ENCODE data around the gene SERPINB3.

Gene SERPINB3

DNA sequence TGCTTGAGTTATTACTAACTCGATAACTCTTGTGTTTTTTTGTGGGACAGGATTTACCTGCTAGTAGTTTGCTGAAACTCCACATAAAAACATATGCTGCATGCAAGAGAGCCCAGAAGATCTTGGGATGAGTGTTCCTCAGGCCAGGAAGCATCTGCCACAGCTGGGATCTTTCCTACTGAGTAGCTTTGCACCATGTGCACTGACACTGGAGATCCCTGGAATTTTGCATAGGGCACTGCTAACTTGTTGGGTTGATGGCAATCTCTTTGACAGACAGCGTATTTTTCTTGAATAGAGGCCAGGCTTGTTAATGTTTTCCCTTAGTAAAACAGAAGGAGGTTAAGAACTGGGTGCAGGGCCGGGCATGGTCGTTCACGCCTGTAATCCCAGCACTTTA, 40.3 kb upstream of the SERPINB3 start:
- no peak overlapping the region for H2AFZ ChIP-seq (ENCODE audit: low read depth)
- no peaks in the 10 kb centered on the region for H3K4me1 ChIP-seq (ENCODE audit: low read depth, poor library complexity, severe bottlenecking)
- no peak overlapping the region for H3K27ac ChIP-seq
- H3K4me2 ChIP-seq = no peak overlapping the region
- H3K36me3 ChIP-seq (ENCODE audit: insufficient read depth) = no peaks in the 10 kb centered on the region
- no peak overlapping the region for H3K9ac ChIP-seq
- H4K20me1 ChIP-seq (ENCODE audit: insufficient read depth) = no peaks in the 10 kb centered on the region
- no peak overlapping the region for H3K4me3 ChIP-seq (IDR thresholded peaks at IDR 0.05; ENCODE audit: insufficient read depth, low read depth, low read length)
- no peaks in the 10 kb centered on the region for H3K27me3 ChIP-seq (ENCODE audit: insufficient read depth, low read depth)
- no peak for TF ChIP-seq CTCF (conservative IDR thresholded peaks at IDR 0.05; ENCODE audit: low read depth, low read length)
- H3K79me2 ChIP-seq (ENCODE audit: insufficient read depth, low read depth) = no peaks in the 10 kb centered on the region

GRCh38 chr18:63700501-63700900, 38.8 kb upstream of the SERPINB3 start:
- Histone ChIP-seq H2AFZ (ENCODE audit: low read depth) (no peak overlapping the region), H3K9ac (no peak overlapping the region), H3K27me3 (ENCODE audit: insufficient read depth, low read depth) (no peaks in the 10 kb centered on the region), H3K79me2 (ENCODE audit: insufficient read depth, low read depth) (no peaks in the 10 kb centered on the region), H3K36me3 (ENCODE audit: insufficient read depth) (no peaks in the 10 kb centered on the region), H4K20me1 (ENCODE audit: insufficient read depth) (no peaks in the 10 kb centered on the region), H3K4me2 (no peak overlapping the region), H3K4me1 (ENCODE audit: low read depth, poor library complexity, severe bottlenecking) (no peaks in the 10 kb centered on the region), H3K27ac (no peak overlapping the region), H3K4me3 (IDR thresholded peaks at IDR 0.05; ENCODE audit: insufficient read depth, low read depth, low read length) (no peak overlapping the region)
- no peak for TF ChIP-seq CTCF (conservative IDR thresholded peaks at IDR 0.05; ENCODE audit: low read depth, low read length)

GRCh38 chr18:63697097-63697660, 35.5 kb upstream of the SERPINB3 start:
- Histone ChIP-seq H3K27me3 (ENCODE audit: insufficient read depth, low read depth) (no peaks in the 10 kb centered on the region), H3K4me2 (no peak overlapping the region), H3K4me1 (ENCODE audit: low read depth, poor library complexity, severe bottlenecking) (no peaks in the 10 kb centered on the region), H3K4me3 (IDR thresholded peaks at IDR 0.05; ENCODE audit: insufficient read depth, low read depth, low read length) (no peak overlapping the region), H3K27ac (no peak overlapping the region), H3K36me3 (ENCODE audit: insufficient read depth) (no peaks in the 10 kb centered on the region), H4K20me1 (ENCODE audit: insufficient read depth) (no peaks in the 10 kb centered on the region), H2AFZ (ENCODE audit: low read depth) (no peak overlapping the region), H3K79me2 (ENCODE audit: insufficient read depth, low read depth) (no peaks in the 10 kb centered on the region), H3K9ac (no peak overlapping the region)
- no peak for TF ChIP-seq CTCF (conservative IDR thresholded peaks at IDR 0.05; ENCODE audit: low read depth, low read length)

GRCh38 chr18:63689064-63689463, 27.4 kb upstream of the SERPINB3 start:
- no peaks in the 10 kb centered on the region for H4K20me1 ChIP-seq (ENCODE audit: insufficient read depth)
- TF ChIP-seq CTCF (conservative IDR thresholded peaks at IDR 0.05; ENCODE audit: low read depth, low read length) = no peak
- no peak overlapping the region for H3K4me3 ChIP-seq (IDR thresholded peaks at IDR 0.05; ENCODE audit: insufficient read depth, low read depth, low read length)
- no peak overlapping the region for H3K9ac ChIP-seq
- no peak overlapping the region for H2AFZ ChIP-seq (ENCODE audit: low read depth)
- no peaks in the 10 kb centered on the region for H3K4me1 ChIP-seq (ENCODE audit: low read depth, poor library complexity, severe bottlenecking)
- no peak overlapping the region for H3K4me2 ChIP-seq
- no peaks in the 10 kb centered on the region for H3K36me3 ChIP-seq (ENCODE audit: insufficient read depth)
- no peaks in the 10 kb centered on the region for H3K27me3 ChIP-seq (ENCODE audit: insufficient read depth, low read depth)
- no peak overlapping the region for H3K27ac ChIP-seq
- H3K79me2 ChIP-seq (ENCODE audit: insufficient read depth, low read depth) = no peaks in the 10 kb centered on the region

Data from KMS-11 (cell line).